Measurements from ENCODE around the gene DLGAP1.

The DLGAP1 gene

GRCh38 chr18:3932276-3932675 is 522.8 kb downstream of the DLGAP1 start:
- 100% methylated on average over 1 of the region's 4 CpGs for WGBS (ENCODE audit: insufficient coverage)
- DNase-seq = no peak
- ChIA-PET CTCF (no interaction called here), POLR2A (no interaction called here)
- H3K9me3 ChIP-seq (ENCODE audit: control extremely low read depth in 1 of 5, control insufficient read depth in 4 of 5, insufficient read depth in 2 of 5, low read depth in 1 of 5, low read length in 4 of 5) = no peaks in the 10 kb centered on the region
- H3K27me3 ChIP-seq (replicated peaks in 2 of 5; ENCODE audit: control insufficient read depth in 4 of 5, insufficient read depth in 5 of 5, low read length in 4 of 5) = peaks cover 0 to 2% (median 0%) of the 10 kb centered on the region in 5 experiments
- H3K36me3 ChIP-seq (ENCODE audit: control insufficient read depth in 4 of 4, insufficient read depth in 4 of 4, low read length in 3 of 4) = no peaks in the 10 kb centered on the region
- no peaks in the 10 kb centered on the region for H3K4me1 ChIP-seq (ENCODE audit: control extremely low read depth in 1 of 4, control insufficient read depth in 4 of 4, insufficient read depth in 4 of 4, low read length in 3 of 4)
- H3K27ac ChIP-seq (ENCODE audit: insufficient read depth in 1 of 2, low read depth in 1 of 2, low read length in 2 of 2, poor library complexity in 1 of 2, severe bottlenecking in 2 of 2) = no peak overlapping the region
- no peak overlapping the region for H3K4me3 ChIP-seq (ENCODE audit: control insufficient read depth in 1 of 7, extremely low read depth in 1 of 7, insufficient read depth in 4 of 7, low read depth in 2 of 7, low read length in 6 of 7)

- H3K27ac ChIP-seq (ENCODE audit: insufficient read depth in 1 of 2, low read depth in 1 of 2, low read length in 2 of 2, poor library complexity in 1 of 2, severe bottlenecking in 2 of 2) = no peak overlapping the region
- no peaks in the 10 kb centered on the region for H3K36me3 ChIP-seq (ENCODE audit: control insufficient read depth in 4 of 4, insufficient read depth in 4 of 4, low read length in 3 of 4)
- ChIA-PET CTCF (no interaction called here), POLR2A (no interaction called here)
- H3K4me3 ChIP-seq (ENCODE audit: control insufficient read depth in 1 of 7, extremely low read depth in 1 of 7, insufficient read depth in 4 of 7, low read depth in 2 of 7, low read length in 6 of 7) = no peak overlapping the region
- 100% methylated on average over 2 of the region's 4 CpGs for WGBS (ENCODE audit: insufficient coverage)
- H3K4me1 ChIP-seq (ENCODE audit: control extremely low read depth in 1 of 4, control insufficient read depth in 4 of 4, insufficient read depth in 4 of 4, low read length in 3 of 4) = no peaks in the 10 kb centered on the region
- H3K9me3 ChIP-seq (ENCODE audit: control extremely low read depth in 1 of 5, control insufficient read depth in 4 of 5, insufficient read depth in 2 of 5, low read depth in 1 of 5, low read length in 4 of 5) = no peaks in the 10 kb centered on the region
- peaks cover 0 to 2% (median 0%) of the 10 kb centered on the region in 5 experiments for H3K27me3 ChIP-seq (replicated peaks in 2 of 5; ENCODE audit: control insufficient read depth in 4 of 5, insufficient read depth in 5 of 5, low read length in 4 of 5)
- DNase-seq = no peak
Observed at GRCh38 chr18:3931542-3932112, 523.5 kb downstream of the DLGAP1 start.

- Histone ChIP-seq H3K27ac (ENCODE audit: insufficient read depth in 1 of 2, low read depth in 1 of 2, low read length in 2 of 2, poor library complexity in 1 of 2, severe bottlenecking in 2 of 2) (no peak overlapping the region), H3K27me3 (replicated peaks in 2 of 5; ENCODE audit: control insufficient read depth in 4 of 5, insufficient read depth in 5 of 5, low read length in 4 of 5) (peaks cover 0 to 2% (median 0%) of the 10 kb centered on the region in 5 experiments), H3K4me3 (ENCODE audit: control insufficient read depth in 1 of 7, extremely low read depth in 1 of 7, insufficient read depth in 4 of 7, low read depth in 2 of 7, low read length in 6 of 7) (no peak overlapping the region), H3K9me3 (ENCODE audit: control extremely low read depth in 1 of 5, control insufficient read depth in 4 of 5, insufficient read depth in 2 of 5, low read depth in 1 of 5, low read length in 4 of 5) (no peaks in the 10 kb centered on the region), H3K36me3 (ENCODE audit: control insufficient read depth in 4 of 4, insufficient read depth in 4 of 4, low read length in 3 of 4) (no peaks in the 10 kb centered on the region), H3K4me1 (ENCODE audit: control extremely low read depth in 1 of 4, control insufficient read depth in 4 of 4, insufficient read depth in 4 of 4, low read length in 3 of 4) (no peaks in the 10 kb centered on the region)
- POLR2A ChIA-PET = no interaction called here
- WGBS (ENCODE audit: insufficient coverage) = 92% methylated on average over 2 of the region's 6 CpGs
- DNase-seq = no peak
- CTCF ChIA-PET = interaction anchor here (0.9 kb wide), 1 partner anchor 9 kb away, joined by 3 read pairs; no protein-coding TSS in a partner anchor
Observed at GRCh38 chr18:3931013-3931315, 524.1 kb downstream of the DLGAP1 start.

- Histone ChIP-seq H3K4me1 (ENCODE audit: control extremely low read depth in 1 of 4, control insufficient read depth in 4 of 4, insufficient read depth in 4 of 4, low read length in 3 of 4) (no peaks in the 10 kb centered on the region), H3K27ac (ENCODE audit: insufficient read depth in 1 of 2, low read depth in 1 of 2, low read length in 2 of 2, poor library complexity in 1 of 2, severe bottlenecking in 2 of 2) (no peak overlapping the region), H3K4me3 (ENCODE audit: control insufficient read depth in 1 of 7, extremely low read depth in 1 of 7, insufficient read depth in 4 of 7, low read depth in 2 of 7, low read length in 6 of 7) (no peak overlapping the region), H3K9me3 (ENCODE audit: control extremely low read depth in 1 of 5, control insufficient read depth in 4 of 5, insufficient read depth in 2 of 5, low read depth in 1 of 5, low read length in 4 of 5) (no peaks in the 10 kb centered on the region), H3K36me3 (ENCODE audit: control insufficient read depth in 4 of 4, insufficient read depth in 4 of 4, low read length in 3 of 4) (no peaks in the 10 kb centered on the region), H3K27me3 (replicated peaks in 2 of 5; ENCODE audit: control insufficient read depth in 4 of 5, insufficient read depth in 5 of 5, low read length in 4 of 5) (peaks cover 0 to 2% (median 0%) of the 10 kb centered on the region in 5 experiments)
- WGBS (ENCODE audit: insufficient coverage) = 98% methylated on average over 12 of the region's 13 CpGs
- ChIA-PET CTCF (interaction anchor here (0.9 kb wide), 1 partner anchor 9 kb away, joined by 3 read pairs; no protein-coding TSS in a partner anchor), POLR2A (no interaction called here)
- DNase-seq = no peak
Observed at GRCh38 chr18:3930126-3931012, 524.7 kb downstream of the DLGAP1 start.

GRCh38 chr18:3924455-3924854 is 530.7 kb downstream of the DLGAP1 start:
- Histone ChIP-seq H3K4me1 (ENCODE audit: control extremely low read depth in 1 of 4, control insufficient read depth in 4 of 4, insufficient read depth in 4 of 4, low read length in 3 of 4) (no peaks in the 10 kb centered on the region), H3K9me3 (ENCODE audit: control extremely low read depth in 1 of 5, control insufficient read depth in 4 of 5, insufficient read depth in 2 of 5, low read depth in 1 of 5, low read length in 4 of 5) (no peaks in the 10 kb centered on the region), H3K4me3 (ENCODE audit: control insufficient read depth in 1 of 7, extremely low read depth in 1 of 7, insufficient read depth in 4 of 7, low read depth in 2 of 7, low read length in 6 of 7) (no peak overlapping the region), H3K27me3 (replicated peaks in 2 of 5; ENCODE audit: control insufficient read depth in 4 of 5, insufficient read depth in 5 of 5, low read length in 4 of 5) (no peaks in the 10 kb centered on the region), H3K36me3 (ENCODE audit: control insufficient read depth in 4 of 4, insufficient read depth in 4 of 4, low read length in 3 of 4) (no peaks in the 10 kb centered on the region), H3K27ac (ENCODE audit: insufficient read depth in 1 of 2, low read depth in 1 of 2, low read length in 2 of 2, poor library complexity in 1 of 2, severe bottlenecking in 2 of 2) (no peak overlapping the region)
- DNase-seq = no peak
- POLR2A ChIA-PET = no interaction called here
- WGBS (ENCODE audit: insufficient coverage) = no CpG with 5 or more reads among the region's 1 CpG
- CTCF ChIA-PET = no interaction called here

GRCh38 chr18:3923750-3924149 is 531.4 kb downstream of the DLGAP1 start:
- H3K27me3 ChIP-seq (replicated peaks in 2 of 5; ENCODE audit: control insufficient read depth in 4 of 5, insufficient read depth in 5 of 5, low read length in 4 of 5) = no peaks in the 10 kb centered on the region
- H3K9me3 ChIP-seq (ENCODE audit: control extremely low read depth in 1 of 5, control insufficient read depth in 4 of 5, insufficient read depth in 2 of 5, low read depth in 1 of 5, low read length in 4 of 5) = no peaks in the 10 kb centered on the region
- CTCF ChIA-PET = no interaction called here
- no peak overlapping the region for H3K4me3 ChIP-seq (ENCODE audit: control insufficient read depth in 1 of 7, extremely low read depth in 1 of 7, insufficient read depth in 4 of 7, low read depth in 2 of 7, low read length in 6 of 7)
- 100% methylated on average over 1 of the region's 2 CpGs for WGBS (ENCODE audit: insufficient coverage)
- no peaks in the 10 kb centered on the region for H3K36me3 ChIP-seq (ENCODE audit: control insufficient read depth in 4 of 4, insufficient read depth in 4 of 4, low read length in 3 of 4)
- DNase-seq = peak in 1 of 3 donors; percentile 14
- H3K4me1 ChIP-seq (ENCODE audit: control extremely low read depth in 1 of 4, control insufficient read depth in 4 of 4, insufficient read depth in 4 of 4, low read length in 3 of 4) = no peaks in the 10 kb centered on the region
- POLR2A ChIA-PET = no interaction called here
- no peak overlapping the region for H3K27ac ChIP-seq (ENCODE audit: insufficient read depth in 1 of 2, low read depth in 1 of 2, low read length in 2 of 2, poor library complexity in 1 of 2, severe bottlenecking in 2 of 2)

GRCh38 chr18:3921826-3922225 is 533.3 kb downstream of the DLGAP1 start:
- H3K27me3 ChIP-seq (replicated peaks in 2 of 5; ENCODE audit: control insufficient read depth in 4 of 5, insufficient read depth in 5 of 5, low read length in 4 of 5) = no peaks in the 10 kb centered on the region
- DNase-seq = no peak
- no peak overlapping the region for H3K4me3 ChIP-seq (ENCODE audit: control insufficient read depth in 1 of 7, extremely low read depth in 1 of 7, insufficient read depth in 4 of 7, low read depth in 2 of 7, low read length in 6 of 7)
- no peaks in the 10 kb centered on the region for H3K36me3 ChIP-seq (ENCODE audit: control insufficient read depth in 4 of 4, insufficient read depth in 4 of 4, low read length in 3 of 4)
- H3K27ac ChIP-seq (ENCODE audit: insufficient read depth in 1 of 2, low read depth in 1 of 2, low read length in 2 of 2, poor library complexity in 1 of 2, severe bottlenecking in 2 of 2) = no peak overlapping the region
- H3K9me3 ChIP-seq (ENCODE audit: control extremely low read depth in 1 of 5, control insufficient read depth in 4 of 5, insufficient read depth in 2 of 5, low read depth in 1 of 5, low read length in 4 of 5) = no peaks in the 10 kb centered on the region
- CTCF ChIA-PET = interaction anchor here (1.1 to 1.2 kb wide), 2 partner anchors 9 to 151 kb away, joined by 3 read pairs; no protein-coding TSS in a partner anchor
- 90% methylated on average over 2 of the region's 3 CpGs for WGBS (ENCODE audit: insufficient coverage)
- H3K4me1 ChIP-seq (ENCODE audit: control extremely low read depth in 1 of 4, control insufficient read depth in 4 of 4, insufficient read depth in 4 of 4, low read length in 3 of 4) = no peaks in the 10 kb centered on the region
- POLR2A ChIA-PET = no interaction called here
